CD4-positive, alpha-beta T cell (primary cell): Measurements from ENCODE around the gene FBLN2. TPM values are rescaled to one million over a fixed set of nuclear protein-coding genes. Genes with fewer than 3 reads are reported as not detected.

ENCODE experiments used
- ATAC-seq: fragments of 200-7000 bp; cut with Tn5 transposase; one replicate; pipeline ENCODE4 v1.10.0; 2022; ENCODE audit warnings: mild to moderate bottlenecking; ENCODE audit not compliant: poor library complexity
- CTCF ChIA-PET: fragments of 350-600 bp; sonication (Branson Sonifier 250); formaldehyde crosslinking; loops from one replicate; lab custom pipeline; 2021; ENCODE audit warnings: antibody characterized with exemption, inconsistent platforms; lab: Charles Lee
- POLR2A ChIA-PET: fragments of 350-600 bp; sonication (Branson Sonifier 250); formaldehyde crosslinking; loops from one replicate; lab custom pipeline; 2021; ENCODE audit warnings: antibody characterized with exemption, inconsistent platforms; lab: Charles Lee
- DNase-seq, 14 experiments: peaks; one replicate each; pipeline ENCODE4 v3.0.0-alpha.2; 2013 to 2020; ENCODE audit warnings: mixed read lengths in 2 of 14
- H3K27ac ChIP-seq, 2 donors: one replicate each; pipeline versions ENCODE4 v1.5.1 to v1.7.0; 2013; ENCODE audit warnings: low read length in 2 of 2, low read depth in 1 of 2, mild to moderate bottlenecking in 1 of 2
- H3K27me3 ChIP-seq, 2 experiments: 1 replicate in 1 of 2; 2 replicates in 1 of 2; pipeline versions ENCODE4 v1.6.1 to v1.7.0; 2013; ENCODE audit warnings: low read length in 2 of 2, control low read depth in 1 of 2, mild to moderate bottlenecking in 1 of 2, moderate library complexity in 1 of 2; ENCODE audit not compliant: insufficient read depth in 2 of 2, control insufficient read depth in 1 of 2
- H3K36me3 ChIP-seq: one replicate; pipeline ENCODE4 v1.6.1; 2013; ENCODE audit warnings: low read length, control low read depth; ENCODE audit not compliant: insufficient read depth
- H3K4me1 ChIP-seq: one replicate; pipeline ENCODE4 v1.6.1; 2013; ENCODE audit warnings: low read length, control low read depth; ENCODE audit not compliant: insufficient read depth
- H3K4me3 ChIP-seq: one replicate; pipeline ENCODE4 v1.5.1; 2013; ENCODE audit warnings: mild to moderate bottlenecking, low read length, moderate library complexity
- H3K9me3 ChIP-seq, 2 experiments: 1 replicate in 1 of 2; 2 replicates in 1 of 2; pipeline versions ENCODE4 v1.6.1 to v1.7.0; 2013; ENCODE audit warnings: low read length in 2 of 2, mild to moderate bottlenecking in 2 of 2, control low read depth in 1 of 2, moderate library complexity in 1 of 2; ENCODE audit not compliant: control insufficient read depth in 1 of 2, insufficient read depth in 1 of 2
- H3K27ac Mint-ChIP-seq: one replicate; pipeline ENCODE4 v1.8.0; 2020; ENCODE audit warnings: mixed read lengths
- H3K27me3 Mint-ChIP-seq: one replicate; pipeline ENCODE4 v1.8.0; 2021; ENCODE audit warnings: mixed read lengths
- H3K36me3 Mint-ChIP-seq: one replicate; pipeline ENCODE4 v1.8.0; 2021; ENCODE audit warnings: low read depth, mixed read lengths
- H3K4me1 Mint-ChIP-seq: one replicate; pipeline ENCODE4 v1.8.0; 2021; ENCODE audit warnings: low read depth, mixed read lengths
- H3K4me3 Mint-ChIP-seq: one replicate; pipeline ENCODE4 v1.8.0; 2020; ENCODE audit warnings: mild to moderate bottlenecking, mixed read lengths
- H3K9me3 Mint-ChIP-seq: one replicate; pipeline ENCODE4 v1.8.0; 2020; ENCODE audit warnings: mixed read lengths
- CTCF ChIP-seq: fragments of 200-600 bp; IDR thresholded peaks from one replicate; pipeline ENCODE4 v1.8.0; 2022; ENCODE audit warnings: antibody characterized with exemption, mild to moderate bottlenecking
- intact Hi-C, 2 experiments: fragments of 100-400 bp; cut with DNase I in 1 of 2; cut with micrococcal nuclease in 1 of 2; formaldehyde crosslinking; loops; one replicate each; pipeline versions ENCODE4 v1.15.1 to v1.9.0; 2023 to 2025; cut with DNase I, micrococcal nuclease
- total RNA-seq, 174 experiments: library from RNA in 2 of 174; stranded (reverse) in 2 of 174; gene quantifications; one replicate each; pipeline ENCODE4 v1.2.3 and lab custom pipeline; 2021 to 2026

Gene FBLN2
- total RNA-seq, 2 experiments from 2014 or later: 0.19 to 0.25 TPM

DNA sequence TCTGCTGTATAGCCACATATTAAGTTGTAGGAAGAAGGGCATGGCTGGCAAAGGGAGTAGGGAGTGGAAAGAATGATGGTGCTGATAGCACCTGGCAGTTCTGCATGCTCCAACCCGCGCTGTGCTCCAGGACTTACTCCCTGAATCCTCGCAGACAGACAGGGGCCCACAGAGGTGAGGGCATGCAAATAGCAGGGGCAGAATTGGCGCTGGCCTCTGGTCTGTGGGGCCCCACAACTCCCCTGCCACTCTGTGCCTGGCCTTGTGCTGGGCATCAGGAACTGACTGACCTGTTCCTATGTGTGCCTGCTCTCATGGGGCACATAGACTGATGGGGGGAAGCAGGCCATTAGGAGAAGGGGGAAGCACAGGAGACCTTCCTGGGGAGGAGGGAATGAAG is 47.9 kb upstream of the FBLN2 start:
- Mint-ChIP-seq H3K36me3 (no peaks in the 10 kb centered on the region), H3K4me3 (no peak overlapping the region), H3K27me3 (no peaks in the 10 kb centered on the region), H3K27ac (no peak overlapping the region), H3K4me1 (no peaks in the 10 kb centered on the region), H3K9me3 (no peaks in the 10 kb centered on the region)
- Histone ChIP-seq H3K27me3 (no peaks in the 10 kb centered on the region), H3K36me3 (no peaks in the 10 kb centered on the region), H3K4me1 (no peaks in the 10 kb centered on the region), H3K27ac (no peak overlapping the region), H3K4me3 (no peak overlapping the region), H3K9me3 (no peaks in the 10 kb centered on the region)
- CTCF ChIA-PET: no interaction called here
- DNase-seq (no peak), ATAC-seq (no peak)
- POLR2A ChIA-PET: no interaction called here
- TF ChIP-seq CTCF: no peak
- intact Hi-C loops: no loop called here

- no peaks in the 10 kb centered on the region for H3K4me1 ChIP-seq
- ATAC-seq: no peak
- no peak overlapping the region for H3K27ac Mint-ChIP-seq
These were observed 47.4 kb upstream of the FBLN2 start for GRCh38 chr3:13501521-13501920.

DNA sequence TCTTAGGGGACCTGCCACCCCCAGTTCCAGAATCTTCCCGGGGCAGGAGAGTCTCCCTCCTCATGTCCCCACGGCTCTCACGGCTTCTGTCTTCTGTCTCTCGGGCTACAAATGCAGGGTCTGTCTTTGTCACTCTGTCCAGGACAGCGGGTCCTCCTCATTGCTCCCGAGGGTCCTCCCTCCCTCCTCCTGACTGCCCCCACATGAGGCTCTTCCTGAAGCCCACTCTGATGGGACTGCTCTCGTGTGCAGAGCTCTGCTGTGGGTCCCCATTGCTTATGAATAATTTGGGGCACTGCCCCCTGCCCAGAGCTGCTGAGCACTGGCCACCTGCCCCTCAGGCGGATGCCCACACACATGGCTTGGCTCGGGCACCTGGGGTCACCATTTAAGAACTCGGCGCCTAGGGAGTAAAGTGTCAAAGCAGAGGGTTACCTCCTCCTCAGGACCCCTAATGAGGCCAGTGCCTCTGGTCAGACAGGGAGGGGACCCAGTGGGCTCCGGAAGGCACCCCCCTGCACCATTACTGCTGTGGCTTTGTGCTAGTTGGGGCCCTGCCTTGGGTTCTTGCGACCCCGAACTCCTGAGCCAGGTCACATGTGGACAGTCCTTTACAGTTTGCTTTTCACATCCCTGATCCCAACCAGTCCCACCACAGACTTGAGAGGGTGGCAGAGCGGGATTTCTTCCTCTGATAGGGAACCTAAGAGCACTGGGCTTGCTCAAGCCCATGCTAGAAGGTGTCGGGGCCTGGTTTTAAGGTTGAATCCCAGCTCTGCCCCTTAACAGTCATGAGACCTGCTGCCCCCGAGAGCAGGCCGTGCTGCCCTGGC is 46.8 kb upstream of the FBLN2 start:
- CTCF ChIA-PET: no interaction called here
- no peaks in the 10 kb centered on the region for H3K4me1 Mint-ChIP-seq

More at GRCh38 chr3:13501521-13501920, 47.4 kb upstream of the FBLN2 start:
- no peak for DNase-seq
- TF ChIP-seq CTCF: no peak
- Histone ChIP-seq H3K9me3 (no peaks in the 10 kb centered on the region), H3K27me3 (no peaks in the 10 kb centered on the region), H3K27ac (no peak overlapping the region), H3K36me3 (no peaks in the 10 kb centered on the region), H3K4me3 (no peak overlapping the region)
- H3K9me3 Mint-ChIP-seq: no peaks in the 10 kb centered on the region
- H3K36me3 Mint-ChIP-seq: no peaks in the 10 kb centered on the region
- H3K4me3 Mint-ChIP-seq: no peak overlapping the region
- no peaks in the 10 kb centered on the region for H3K4me1 Mint-ChIP-seq
- ChIA-PET CTCF (no interaction called here), POLR2A (no interaction called here)
- intact Hi-C loops: no loop called here
- no peaks in the 10 kb centered on the region for H3K27me3 Mint-ChIP-seq

More for the DNA sequence above, 46.8 kb upstream of the FBLN2 start:
- Histone ChIP-seq H3K27me3 (no peaks in the 10 kb centered on the region), H3K4me3 (no peak overlapping the region), H3K4me1 (no peaks in the 10 kb centered on the region), H3K9me3 (no peaks in the 10 kb centered on the region), H3K27ac (no peak overlapping the region), H3K36me3 (no peaks in the 10 kb centered on the region)
- ATAC-seq (no peak), DNase-seq (no peak)
- no peaks in the 10 kb centered on the region for H3K9me3 Mint-ChIP-seq
- TF ChIP-seq CTCF: no peak
- POLR2A ChIA-PET: no interaction called here
- H3K4me3 Mint-ChIP-seq: no peak overlapping the region
- intact Hi-C loops: no loop called here
- no peaks in the 10 kb centered on the region for H3K36me3 Mint-ChIP-seq
- no peak overlapping the region for H3K27ac Mint-ChIP-seq
- no peaks in the 10 kb centered on the region for H3K27me3 Mint-ChIP-seq
